Hematopoietic multipotent progenitor cell treated with erythropoietin and hydrocortisone succinate and interleukin-3 and kit ligand, for 17 days (in vitro differentiated cells): Measurements from ENCODE around the gene PRRT4.

Experiments
- DNase-seq: peaks from one replicate; pipeline ENCODE4 v3.0.0-alpha.2; 2015; ENCODE audit warnings: low spot score

Gene PRRT4

DNA sequence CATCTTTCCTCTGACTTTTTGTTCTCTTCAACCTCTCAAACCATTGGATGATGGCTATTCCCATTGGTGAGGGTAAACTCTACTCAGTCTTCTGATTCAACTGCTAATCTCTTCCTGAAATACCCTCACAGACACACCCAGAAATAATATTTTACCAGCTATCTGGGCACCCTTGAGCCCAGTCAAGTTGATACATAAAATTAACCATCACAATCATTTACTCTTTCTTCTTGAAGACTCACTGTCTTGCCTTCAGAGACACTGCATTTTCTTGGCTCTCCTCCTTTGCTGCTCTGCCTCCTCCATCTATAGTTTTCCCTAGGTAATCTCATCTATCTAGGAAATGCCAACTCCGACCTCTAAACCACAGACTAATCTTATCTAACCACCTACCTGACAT, 12.6 kb upstream of the PRRT4 start:
- DNase-seq: no peak

DNA sequence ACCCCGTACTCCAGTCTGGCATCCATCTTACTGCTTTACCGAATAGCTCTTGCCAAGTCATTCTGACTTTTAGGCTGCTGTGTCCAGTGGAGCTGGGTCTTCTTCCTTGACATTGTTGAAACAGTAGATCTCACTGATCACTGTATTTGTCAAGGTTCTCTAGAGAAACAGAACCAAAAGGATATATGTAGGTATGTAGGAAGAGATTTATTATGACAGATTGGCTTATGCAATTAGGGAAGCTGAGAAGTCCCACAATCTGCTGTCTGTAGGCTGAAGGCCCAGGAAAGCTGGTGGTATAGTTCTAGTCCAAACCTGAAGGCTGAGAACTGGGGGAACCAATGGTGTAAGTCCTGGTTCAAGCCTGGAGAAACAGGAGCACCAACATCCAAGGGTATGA, 12.1 kb upstream of the PRRT4 start:
- no peak for DNase-seq

DNA sequence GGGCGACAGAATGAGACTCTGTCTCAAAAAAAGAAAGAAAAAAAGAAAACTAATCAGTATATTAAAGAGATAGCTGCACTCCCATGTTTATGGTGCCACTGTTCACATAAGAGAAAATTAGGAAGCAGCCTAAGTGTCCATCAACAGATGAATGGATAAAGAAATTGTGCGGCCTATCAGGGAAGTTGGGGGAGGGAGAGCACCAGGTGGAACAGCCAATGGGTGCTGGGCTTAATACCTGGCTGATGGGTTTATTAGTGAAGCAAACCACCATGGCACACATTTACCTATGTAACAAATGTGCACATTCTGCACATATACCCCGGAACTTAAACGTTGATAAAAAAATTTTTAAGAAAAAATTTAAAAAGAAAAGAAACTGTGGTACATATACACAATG, 9.0 kb upstream of the PRRT4 start:
- no peak for DNase-seq

DNA sequence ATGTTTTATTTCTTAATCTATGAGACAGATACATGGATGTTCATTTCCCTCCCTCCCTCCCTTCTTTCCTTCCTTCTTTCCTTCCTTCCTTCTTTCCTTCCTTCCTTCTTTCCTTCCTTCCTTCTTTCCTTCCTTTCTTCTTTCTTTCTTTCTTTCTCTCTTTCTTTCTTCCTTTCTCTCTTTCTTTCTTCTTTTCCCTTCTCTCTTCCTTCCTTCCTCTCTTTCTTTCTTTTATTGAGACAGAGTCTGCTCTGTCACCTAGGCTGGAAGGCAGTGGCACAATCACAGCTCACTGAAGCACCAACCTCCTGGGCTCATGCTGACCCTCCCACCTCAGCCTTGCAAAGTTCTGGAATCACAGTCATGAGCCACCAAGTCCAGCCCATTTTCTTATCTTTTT, 5.5 kb upstream of the PRRT4 start:
- DNase-seq: no peak

DNA sequence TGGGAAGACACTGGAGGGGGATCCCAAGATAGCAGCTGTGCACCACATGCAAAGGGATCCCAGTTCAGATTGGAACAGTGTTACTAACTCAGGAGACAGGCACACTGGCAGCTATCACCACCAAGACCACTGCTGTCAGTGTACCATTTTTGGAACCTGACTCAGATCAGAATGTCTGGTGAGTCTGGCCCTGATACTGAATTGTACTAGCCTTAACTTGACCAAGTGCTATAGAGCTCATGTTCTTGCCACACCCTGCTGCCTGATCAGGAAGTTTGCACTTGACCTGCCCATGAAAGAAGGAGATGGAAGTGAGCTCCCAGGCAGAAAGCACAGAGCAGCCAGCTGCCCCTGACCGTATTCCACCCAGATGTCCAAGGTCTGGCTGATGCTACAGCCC, 4.8 kb upstream of the PRRT4 start:
- no peak for DNase-seq

DNA sequence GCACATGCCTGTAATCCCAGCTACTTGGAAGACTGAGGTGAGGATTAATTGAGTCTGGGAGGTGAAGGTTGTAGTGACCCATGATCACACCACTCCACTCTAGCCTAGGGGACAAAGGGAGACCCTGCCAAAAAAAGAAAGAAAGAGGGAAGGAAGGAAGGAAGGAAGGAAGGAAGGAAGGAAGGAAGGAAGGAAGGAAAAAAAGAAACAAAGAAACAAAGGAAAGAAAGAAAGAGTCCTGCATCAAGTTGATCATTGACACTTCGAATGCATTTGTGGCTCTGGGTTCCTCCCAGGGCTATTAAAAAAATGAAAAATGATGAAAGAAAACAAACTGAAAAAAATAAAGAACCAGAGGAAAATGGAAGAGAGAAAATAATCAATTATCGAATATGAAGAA, 3.9 kb upstream of the PRRT4 start:
- DNase-seq: no peak

DNA sequence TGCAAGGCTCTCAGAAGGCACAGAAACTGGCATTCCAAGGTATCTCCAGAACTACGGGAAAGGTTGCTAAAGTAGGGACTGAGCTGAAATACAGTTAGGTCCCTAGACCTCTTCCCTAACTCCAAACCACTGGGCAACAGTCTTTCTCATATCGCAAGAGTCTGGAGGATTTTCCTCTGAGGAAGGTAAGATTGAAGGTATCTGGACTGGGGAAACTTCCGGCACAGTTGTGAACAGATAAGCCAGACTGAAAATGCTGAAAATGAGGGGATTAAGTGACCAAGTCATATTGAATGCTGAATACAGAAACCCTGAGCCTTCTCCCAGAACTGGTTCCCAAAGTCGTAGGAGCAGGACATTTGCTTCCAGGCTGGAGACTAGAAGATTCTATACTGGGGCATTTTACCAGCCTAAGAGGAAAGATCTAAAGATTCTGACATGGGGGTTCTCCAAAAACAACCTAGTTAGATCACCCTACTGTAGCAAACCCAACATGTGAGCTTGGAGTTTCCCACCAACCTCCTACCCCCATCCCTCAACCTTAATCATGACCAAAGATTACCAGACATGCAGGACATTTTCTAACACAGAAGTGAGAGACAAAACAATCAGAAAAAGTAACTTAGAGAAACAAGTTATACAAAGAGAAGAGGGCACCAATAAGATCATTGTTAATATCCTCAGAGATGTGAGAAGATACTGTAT, 2.8 kb upstream of the PRRT4 start:
- no peak for DNase-seq

DNA sequence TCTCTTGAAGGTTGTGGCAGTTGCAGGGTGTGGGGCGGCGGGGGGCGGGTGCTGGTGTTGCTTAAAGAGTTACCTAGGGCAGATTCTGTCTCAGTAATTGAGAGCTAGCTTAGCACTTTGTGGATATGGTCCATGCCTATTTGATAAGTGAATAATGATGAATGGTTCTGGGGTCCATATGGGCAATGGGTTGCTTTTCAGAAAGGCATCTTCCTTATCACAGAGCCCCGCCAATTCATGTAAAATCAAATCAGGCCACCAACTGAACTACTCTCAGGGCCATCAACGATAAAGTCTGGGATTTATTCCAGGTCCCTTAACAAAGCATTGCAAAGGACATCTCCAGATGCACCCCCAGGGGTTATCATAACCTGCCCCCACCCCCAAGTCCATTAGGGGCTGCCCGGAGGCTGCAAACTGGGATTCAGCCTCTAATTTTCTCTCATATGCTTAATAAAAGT, 1.8 kb upstream of the PRRT4 start:
- no peak for DNase-seq

DNA sequence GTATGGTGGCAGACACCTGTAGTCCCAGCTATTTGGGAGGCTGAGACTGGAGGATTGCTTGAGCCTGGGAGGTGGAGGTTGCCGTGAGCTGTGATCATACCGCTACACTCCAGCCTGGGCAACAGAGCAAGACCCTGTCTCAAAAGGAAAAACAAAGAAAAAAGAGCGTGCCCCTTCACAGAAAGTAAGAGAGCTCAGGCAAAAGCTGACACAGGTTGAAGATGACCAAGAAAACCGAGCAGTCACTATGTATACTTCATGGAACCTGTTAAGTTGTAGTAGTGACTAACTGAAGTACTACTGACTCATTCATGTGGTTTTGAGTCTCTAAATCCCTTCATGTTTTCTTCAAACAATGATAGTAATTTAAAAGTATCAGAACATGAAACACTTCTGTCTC, 1.2 kb upstream of the PRRT4 start:
- DNase-seq: no peak

DNA sequence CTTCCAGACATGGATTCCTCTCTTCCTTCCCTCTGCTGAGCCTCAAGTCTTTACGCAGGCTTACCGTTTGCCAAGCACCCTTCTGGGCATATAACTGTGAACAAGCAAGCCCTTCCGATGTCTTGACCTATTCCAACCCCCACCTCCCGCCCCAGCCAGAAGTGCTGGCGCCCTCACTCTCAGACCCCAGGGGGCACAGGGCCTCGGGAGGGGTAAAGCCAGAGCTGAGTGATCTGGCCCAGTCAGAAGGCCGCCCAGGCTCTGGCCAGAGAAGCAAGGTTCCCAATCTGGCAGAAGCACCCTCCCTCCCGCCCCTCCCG, 1.2 kb downstream of the PRRT4 start:
- no peak for DNase-seq

DNA sequence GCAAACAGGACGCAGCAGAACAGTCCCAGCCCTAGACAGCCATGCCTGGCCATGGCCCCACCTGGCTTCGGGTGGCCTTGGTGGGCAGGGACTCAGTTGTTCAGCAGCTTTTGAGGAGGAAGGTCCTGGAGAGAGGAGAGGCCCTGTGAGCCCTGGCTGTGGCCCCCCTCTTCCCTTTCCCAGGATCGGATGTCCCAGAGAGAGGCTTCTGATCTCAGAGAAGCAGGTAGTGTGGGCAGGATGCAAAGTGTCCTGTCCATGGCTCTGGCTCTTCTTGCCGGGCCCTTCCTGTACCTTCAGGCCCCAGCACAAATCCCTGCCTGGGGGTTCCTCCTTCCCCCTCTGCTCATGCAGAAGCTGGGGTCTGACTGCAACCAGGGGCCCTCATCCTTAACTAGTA, 1.6 kb downstream of the PRRT4 start:
- DNase-seq: no peak

DNA sequence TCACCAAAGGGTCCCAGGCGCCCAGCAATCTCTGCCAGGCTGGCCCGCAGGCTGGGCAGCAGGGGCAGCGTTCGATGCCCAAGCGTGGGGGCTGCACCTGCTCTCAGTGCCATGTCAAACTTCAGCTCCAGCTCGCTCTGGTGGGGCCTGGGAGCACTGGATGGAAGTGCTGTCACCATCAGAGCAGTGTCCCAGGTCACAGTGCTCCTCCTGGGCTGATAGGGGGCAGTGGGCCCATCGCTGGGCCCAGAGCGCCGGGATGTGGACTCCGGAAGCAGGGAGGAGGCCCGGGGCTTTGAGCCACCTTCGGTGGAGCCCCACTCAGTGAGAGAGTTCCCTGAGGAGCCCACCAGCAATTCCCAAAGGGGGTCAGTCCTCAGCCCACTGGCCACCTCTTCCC, 2.2 kb downstream of the PRRT4 start:
- no peak for DNase-seq

DNA sequence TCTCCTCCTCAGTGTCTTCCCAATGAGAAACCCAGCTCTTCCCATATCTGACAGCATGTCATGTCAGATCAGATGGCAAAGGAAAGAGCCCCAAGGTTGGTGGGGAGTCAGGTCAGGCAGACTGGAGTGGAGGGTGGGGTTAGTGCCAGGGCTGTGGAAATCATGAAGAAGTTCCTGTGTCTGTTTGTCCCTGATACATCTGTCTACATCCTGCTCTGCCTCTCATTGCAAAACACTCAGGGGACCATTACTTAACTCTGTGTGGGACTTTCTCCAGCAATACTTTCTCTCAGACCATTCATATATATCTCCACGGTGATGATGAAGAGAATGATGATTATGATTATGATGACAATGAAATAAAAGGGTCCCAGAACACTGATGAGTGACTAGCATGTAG, 3.3 kb downstream of the PRRT4 start:
- DNase-seq: no peak

DNA sequence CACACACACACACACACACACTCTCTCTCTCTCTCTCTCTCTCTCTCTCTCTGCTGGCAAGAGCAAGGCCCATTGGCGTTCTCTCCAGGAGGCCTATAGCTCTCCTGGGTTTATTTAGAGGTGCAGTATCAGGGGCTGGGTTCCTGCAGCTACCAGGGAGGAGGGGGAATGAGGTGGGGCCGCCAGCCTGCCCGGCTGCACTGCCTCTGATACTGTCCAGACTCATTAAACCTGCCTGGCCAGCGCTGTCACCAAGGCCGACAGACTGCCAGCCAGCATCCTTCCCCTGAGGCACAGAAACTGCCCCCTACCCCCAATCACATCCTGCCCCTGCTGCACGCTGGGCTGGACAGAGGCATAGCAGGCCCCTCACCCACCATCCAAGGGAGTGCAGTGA, 4.3 kb downstream of the PRRT4 start:
- DNase-seq: no peak

DNA sequence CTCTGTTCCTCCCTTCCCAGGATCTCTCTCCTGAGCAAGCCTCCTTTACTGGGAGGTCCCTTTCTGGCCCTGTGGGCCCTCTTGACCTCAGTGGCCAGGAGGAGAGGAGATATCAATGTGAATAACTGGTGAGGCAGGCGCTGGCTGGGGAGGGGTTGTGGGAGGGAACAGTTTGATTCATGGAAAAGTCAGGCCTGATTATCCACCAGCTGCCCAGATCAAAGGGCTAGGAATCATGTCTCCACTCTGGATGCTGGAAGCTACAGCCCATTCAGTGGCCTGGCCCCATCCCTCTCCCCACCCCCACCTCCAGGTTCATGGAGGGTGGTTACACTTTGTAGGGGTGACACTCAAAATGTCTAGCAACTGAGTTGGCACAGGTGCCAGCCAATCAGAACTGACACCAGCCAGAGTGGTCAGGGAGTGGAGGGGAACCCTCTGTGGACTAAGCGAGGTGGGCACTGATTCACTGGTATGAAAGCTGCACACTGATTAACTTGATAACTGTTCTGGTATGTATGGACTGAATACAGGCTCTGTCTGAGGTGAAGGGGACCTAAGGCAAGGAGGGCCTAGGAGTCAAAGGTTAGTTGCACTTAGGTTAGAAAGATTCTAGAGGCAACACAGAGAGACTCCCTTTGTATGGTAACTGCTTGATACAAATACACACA, 4.8 kb downstream of the PRRT4 start:
- DNase-seq: no peak

DNA sequence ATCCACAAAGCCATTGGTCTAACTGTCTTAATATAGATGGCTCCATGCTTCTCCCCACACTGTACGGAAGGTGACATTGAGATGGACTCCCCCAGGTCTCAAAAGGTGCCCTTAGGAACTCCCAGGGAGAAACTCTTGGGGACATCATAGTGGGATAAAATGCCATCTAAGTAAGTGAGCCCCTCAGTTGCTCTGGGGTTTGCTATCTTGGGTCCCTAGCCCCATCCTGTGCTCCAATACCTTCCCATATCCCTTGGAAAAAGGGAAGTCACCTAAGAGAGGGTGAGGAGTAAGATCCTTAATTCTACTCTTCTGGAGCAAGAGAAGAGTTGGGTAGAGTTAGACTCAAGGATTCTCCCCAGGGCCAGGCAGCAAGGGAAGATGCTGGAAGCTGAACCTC, 7.9 kb downstream of the PRRT4 start:
- DNase-seq: no peak

DNA sequence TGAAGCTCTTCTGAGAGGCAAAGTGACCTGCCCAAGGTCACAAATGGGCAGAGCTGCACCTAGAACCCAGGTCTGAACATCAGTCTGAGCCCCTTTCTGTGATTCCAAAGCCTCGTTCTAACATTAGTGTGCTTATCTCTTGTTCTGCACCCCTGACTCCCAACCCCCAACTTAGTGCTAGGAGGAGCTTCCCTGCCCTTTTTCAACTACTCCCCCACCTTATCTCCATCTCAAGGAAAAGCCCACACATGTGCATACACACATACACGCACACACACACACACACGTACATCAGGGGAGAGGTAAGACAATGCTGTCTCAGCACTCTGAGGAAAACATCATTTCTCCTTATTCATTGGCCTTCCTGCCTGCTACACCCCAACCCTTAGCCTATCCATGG, 8.3 kb downstream of the PRRT4 start:
- DNase-seq: no peak

DNA sequence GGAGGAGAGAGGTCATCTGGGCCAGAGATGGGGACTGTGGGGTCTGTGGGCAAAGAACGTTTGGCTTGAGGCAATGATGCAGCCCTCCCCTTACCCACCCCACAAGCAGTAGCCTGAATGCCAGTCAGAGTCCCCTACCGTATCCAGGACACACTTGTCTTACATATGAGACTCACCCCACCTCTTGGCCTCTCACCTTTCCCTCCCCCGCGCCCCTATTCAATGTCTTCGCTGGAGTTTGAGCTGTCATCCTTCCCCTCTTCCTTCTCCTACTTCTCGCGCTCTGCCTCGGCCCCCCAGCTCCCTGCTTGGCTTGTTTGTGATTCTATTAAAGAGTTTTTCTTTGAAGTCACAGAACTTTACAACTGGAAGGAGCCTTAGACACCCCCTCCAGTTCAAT, 8.9 kb downstream of the PRRT4 start:
- DNase-seq: no peak

DNA sequence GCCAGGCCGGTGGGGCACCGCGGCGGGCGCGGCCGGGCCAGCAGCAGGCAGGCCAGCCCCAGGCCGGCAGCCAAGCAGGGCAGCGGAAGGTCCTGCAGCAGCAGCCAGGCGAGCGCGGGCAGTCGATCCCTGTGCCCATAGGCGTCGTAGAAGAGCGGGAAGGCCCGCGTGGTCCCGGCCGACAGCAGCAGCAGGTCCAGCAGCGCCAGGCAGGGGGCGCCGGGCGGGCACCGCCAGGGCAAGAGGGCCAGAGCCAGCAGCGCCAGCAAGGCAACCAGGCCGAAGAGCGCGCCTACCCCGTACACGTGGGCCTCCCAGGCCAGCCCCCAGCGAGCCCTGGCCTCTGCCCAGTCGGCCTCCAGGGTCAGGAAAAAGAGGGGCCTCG, 9.3 kb downstream of the PRRT4 start:
- no peak for DNase-seq

DNA sequence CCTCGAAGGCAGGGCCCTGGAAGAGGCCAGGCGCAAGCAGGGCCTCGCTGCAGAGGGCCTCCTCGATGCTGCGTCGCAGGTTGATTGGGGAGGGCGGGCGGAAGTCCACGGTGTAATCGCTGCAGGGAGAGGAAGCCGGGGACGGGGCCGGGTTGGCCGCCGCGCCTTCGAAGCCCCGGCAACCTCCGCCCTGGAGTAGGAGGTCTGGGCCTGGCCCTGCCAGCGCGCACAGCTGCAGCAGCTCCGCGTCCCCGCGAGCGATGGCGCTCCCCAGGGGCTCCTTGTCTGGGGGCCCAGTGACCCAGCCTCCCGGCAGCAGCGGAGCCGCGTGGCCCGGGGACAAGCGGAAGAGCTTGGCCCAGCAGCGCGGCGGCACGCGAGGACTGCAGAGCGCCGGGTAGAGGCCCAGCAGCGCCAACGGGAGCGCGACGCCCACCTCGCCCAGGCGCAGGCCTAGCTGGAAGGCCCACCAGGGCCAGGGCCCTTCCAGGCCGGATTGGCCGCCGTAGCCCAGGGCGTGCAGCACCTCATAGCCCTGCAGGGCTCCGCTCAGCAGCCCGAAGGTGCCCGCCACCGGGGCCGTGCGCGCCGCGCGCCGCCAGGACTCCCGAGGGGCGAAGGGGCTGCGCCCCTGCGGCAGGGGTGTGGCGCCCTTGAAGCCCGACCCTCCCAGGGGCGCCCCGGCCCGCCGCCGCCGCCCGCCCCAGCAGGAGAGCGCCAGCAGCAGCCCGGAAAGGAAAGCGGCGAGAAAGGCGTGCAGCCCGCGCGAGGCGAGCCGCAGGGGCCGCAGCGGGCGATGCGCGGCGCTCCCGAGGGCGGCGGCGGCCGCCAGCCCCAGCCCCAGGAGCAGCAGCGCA, 10.0 kb downstream of the PRRT4 start:
- DNase-seq: no peak

DNA sequence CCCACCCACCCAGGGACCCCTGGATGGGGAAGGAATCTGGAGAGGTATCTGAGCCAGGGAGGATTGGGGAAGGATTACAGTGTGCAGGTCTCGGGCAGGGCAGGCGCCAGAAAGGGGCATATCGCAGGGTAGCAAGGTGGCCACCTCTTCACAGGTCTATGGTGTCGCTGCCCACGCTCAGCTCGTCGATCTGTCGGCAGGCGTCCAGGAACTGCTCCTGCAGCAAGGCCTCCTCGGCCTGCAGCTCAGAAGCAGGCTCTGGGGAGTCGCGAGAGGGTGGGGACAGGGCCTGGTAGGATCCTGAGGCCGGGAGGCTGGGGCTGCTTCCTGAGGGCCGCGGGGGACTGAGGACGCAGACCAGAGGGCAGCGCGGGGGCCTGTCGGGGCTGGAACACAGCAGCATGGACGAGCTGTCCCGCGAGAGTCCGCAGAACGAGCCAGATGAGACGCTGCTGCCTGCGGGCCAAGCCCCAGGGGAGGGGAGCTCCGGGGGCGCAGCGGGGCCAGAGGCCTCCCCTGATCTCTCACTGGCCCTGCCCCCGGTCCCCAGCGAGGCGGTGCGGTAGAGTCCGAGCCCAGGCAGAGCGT, 10.7 kb downstream of the PRRT4 start:
- no peak for DNase-seq

DNA sequence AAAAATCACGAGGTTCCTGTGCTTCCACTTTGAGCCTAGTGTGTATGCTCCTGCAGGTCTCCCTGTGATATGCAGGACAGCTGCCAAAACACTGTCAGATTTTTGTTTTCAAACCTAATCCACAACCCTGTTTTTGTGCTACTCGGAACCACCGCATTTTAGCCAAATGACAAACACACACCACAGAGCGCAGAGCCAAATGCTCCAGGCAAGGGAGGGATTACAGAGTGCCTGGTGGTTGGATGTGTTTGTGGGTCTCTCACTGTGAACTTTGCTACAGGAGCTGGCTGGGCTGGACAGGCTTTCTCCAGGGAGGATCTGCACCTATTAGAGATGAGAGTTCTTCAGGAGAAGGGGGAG, 12.0 kb downstream of the PRRT4 start:
- DNase-seq: no peak

DNA sequence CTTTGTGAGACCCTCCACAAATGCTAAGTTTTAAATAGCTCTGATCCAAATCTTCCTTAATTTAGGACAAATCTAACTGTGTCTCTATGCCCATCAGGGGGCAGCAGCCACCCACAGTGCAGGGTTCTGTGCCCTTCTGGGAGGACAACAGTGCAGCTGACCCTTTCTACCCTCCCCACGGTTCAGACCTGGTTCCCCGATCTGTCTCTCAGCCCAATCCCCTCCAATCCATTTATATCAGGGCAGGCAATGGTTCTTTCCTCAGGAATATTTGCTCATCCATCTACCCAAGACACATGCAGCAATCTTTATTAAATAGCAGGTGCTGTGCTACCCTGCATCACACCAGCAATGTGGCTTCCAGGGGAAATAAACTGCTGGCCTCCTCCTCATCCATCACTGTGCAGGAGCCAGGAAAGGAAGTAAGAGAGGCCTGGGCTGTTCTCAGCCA, 13.8 kb downstream of the PRRT4 start:
- no peak for DNase-seq
